Measurements from ENCODE around the gene PTPRM.

Gene PTPRM

GRCh38 chr18:7754725-7755181 is 187.6 kb downstream of the PTPRM start:
- no peaks in the 10 kb centered on the region for H3K4me1 ChIP-seq (ENCODE audit: control insufficient read depth in 1 of 2, insufficient read depth in 1 of 2, low read depth in 1 of 2, low read length in 1 of 2)
- no peaks in the 10 kb centered on the region for H3K36me3 ChIP-seq
- no peaks in the 10 kb centered on the region for H3K27me3 ChIP-seq
- H3K4me3 ChIP-seq (ENCODE audit: low read depth in 1 of 2, low read length in 1 of 2) = no peak overlapping the region
- no peak overlapping the region for H3K27ac ChIP-seq
- H3K9me3 ChIP-seq = no peaks in the 10 kb centered on the region
- TF ChIP-seq CTCF (IDR thresholded peaks at IDR 0.05) = no peak

- TF ChIP-seq CTCF (IDR thresholded peaks at IDR 0.05) = no peak
- no peaks in the 10 kb centered on the region for H3K36me3 ChIP-seq
These were observed 188.8 kb downstream of the PTPRM start for GRCh38 chr18:7755753-7756475.

GRCh38 chr18:7757175-7757574 is 190.1 kb downstream of the PTPRM start:
- Histone ChIP-seq H3K4me3 (ENCODE audit: low read depth in 1 of 2, low read length in 1 of 2) (no peak overlapping the region), H3K27me3 (no peaks in the 10 kb centered on the region), H3K27ac (no peak overlapping the region), H3K4me1 (ENCODE audit: control insufficient read depth in 1 of 2, insufficient read depth in 1 of 2, low read depth in 1 of 2, low read length in 1 of 2) (no peaks in the 10 kb centered on the region), H3K9me3 (no peaks in the 10 kb centered on the region), H3K36me3 (no peaks in the 10 kb centered on the region)
- no peak for TF ChIP-seq CTCF (IDR thresholded peaks at IDR 0.05)

More at GRCh38 chr18:7755753-7756475, 188.8 kb downstream of the PTPRM start:
- Histone ChIP-seq H3K4me1 (ENCODE audit: control insufficient read depth in 1 of 2, insufficient read depth in 1 of 2, low read depth in 1 of 2, low read length in 1 of 2) (no peaks in the 10 kb centered on the region), H3K27me3 (no peaks in the 10 kb centered on the region), H3K9me3 (no peaks in the 10 kb centered on the region), H3K27ac (no peak overlapping the region), H3K4me3 (ENCODE audit: low read depth in 1 of 2, low read length in 1 of 2) (no peak overlapping the region)

- no peak overlapping the region for H3K27ac ChIP-seq
- H3K27me3 ChIP-seq = no peaks in the 10 kb centered on the region
- no peaks in the 10 kb centered on the region for H3K36me3 ChIP-seq
- no peak for TF ChIP-seq CTCF (IDR thresholded peaks at IDR 0.05)
- H3K4me1 ChIP-seq (ENCODE audit: control insufficient read depth in 1 of 2, insufficient read depth in 1 of 2, low read depth in 1 of 2, low read length in 1 of 2) = no peaks in the 10 kb centered on the region
- no peak overlapping the region for H3K4me3 ChIP-seq (ENCODE audit: low read depth in 1 of 2, low read length in 1 of 2)
- H3K9me3 ChIP-seq = no peaks in the 10 kb centered on the region
These were observed 191.6 kb downstream of the PTPRM start for GRCh38 chr18:7758764-7759163.

- Histone ChIP-seq H3K27me3 (no peaks in the 10 kb centered on the region), H3K4me1 (ENCODE audit: control insufficient read depth in 1 of 2, insufficient read depth in 1 of 2, low read depth in 1 of 2, low read length in 1 of 2) (no peaks in the 10 kb centered on the region), H3K36me3 (no peaks in the 10 kb centered on the region), H3K9me3 (no peaks in the 10 kb centered on the region), H3K4me3 (ENCODE audit: low read depth in 1 of 2, low read length in 1 of 2) (no peak overlapping the region), H3K27ac (no peak overlapping the region)
- no peak for TF ChIP-seq CTCF (IDR thresholded peaks at IDR 0.05)
These were observed 194.1 kb downstream of the PTPRM start for GRCh38 chr18:7760967-7761948.

All from neutrophil (primary cell).